Neutrophil (primary cell): ENCODE measurements around the gene TCERG1L.

Source experiments
- H3K27ac ChIP-seq: fragments of 200-600 bp; sonication (generic); 2 replicates; pipeline ENCODE4 v1.5.1; 2016; ENCODE audit warnings: mild to moderate bottlenecking, moderate library complexity
- H3K27me3 ChIP-seq: fragments of 200-600 bp; sonication (generic); 2 replicates; pipeline ENCODE4 v1.6.0; 2016; ENCODE audit warnings: mild to moderate bottlenecking
- H3K36me3 ChIP-seq: fragments of 200-600 bp; sonication (generic); 2 replicates; pipeline ENCODE4 v1.5.1; 2017
- H3K4me1 ChIP-seq, 2 experiments: fragments of 200-600 bp in 1 of 2; sonication (generic) in 1 of 2; 1 replicate in 1 of 2; 2 replicates in 1 of 2; pipeline versions ENCODE4 v1.5.1 to v1.6.1; 2013 to 2016; ENCODE audit warnings: low read depth in 1 of 2, low read length in 1 of 2, mild to moderate bottlenecking in 1 of 2, moderate library complexity in 1 of 2; ENCODE audit not compliant: control insufficient read depth in 1 of 2, insufficient read depth in 1 of 2
- H3K4me3 ChIP-seq, 2 experiments: fragments of 200-600 bp in 1 of 2; sonication (generic) in 1 of 2; 1 replicate in 1 of 2; 2 replicates in 1 of 2; pipeline ENCODE4 v1.5.1; 2013 to 2016; ENCODE audit warnings: low read depth in 1 of 2, low read length in 1 of 2, mild to moderate bottlenecking in 1 of 2, moderate library complexity in 1 of 2
- H3K9me3 ChIP-seq: fragments of 200-600 bp; sonication (generic); 2 replicates; pipeline ENCODE4 v1.5.1; 2016
- TF ChIP-seq, protein P1 (sequence below): fragments of 200-600 bp; sonication (generic); IDR thresholded peaks from 2 replicates; pipeline ENCODE4 v1.5.1; 2016; ENCODE audit warnings: antibody characterized with exemption

The TCERG1L gene

DNA sequence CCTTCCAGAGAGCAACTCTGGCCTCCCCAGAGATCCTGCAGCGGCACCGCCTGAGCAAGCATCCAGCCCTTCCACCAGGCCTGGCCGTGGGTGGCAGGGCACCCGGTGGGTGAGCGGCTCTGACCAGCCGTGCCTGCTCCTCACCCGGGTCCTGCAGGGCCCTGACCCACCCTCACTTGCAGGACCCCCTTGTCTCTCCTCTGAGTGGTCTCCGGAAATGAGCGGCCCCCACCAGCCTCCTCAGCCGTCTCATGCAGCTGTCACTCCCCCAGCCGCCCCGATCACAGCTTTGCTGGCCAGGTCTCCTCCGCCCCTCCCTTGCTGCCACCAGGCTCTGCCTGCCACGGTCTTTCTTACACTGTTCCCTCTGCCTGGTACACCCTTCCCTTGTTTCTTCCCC is 218.2 kb downstream of the TCERG1L start:
- no peaks in the 10 kb centered on the region for H3K27me3 ChIP-seq
- H3K4me3 ChIP-seq: no peak overlapping the region
- no peak overlapping the region for H3K27ac ChIP-seq
- H3K9me3 ChIP-seq: no peaks in the 10 kb centered on the region
- TF ChIP-seq, protein P1, sequence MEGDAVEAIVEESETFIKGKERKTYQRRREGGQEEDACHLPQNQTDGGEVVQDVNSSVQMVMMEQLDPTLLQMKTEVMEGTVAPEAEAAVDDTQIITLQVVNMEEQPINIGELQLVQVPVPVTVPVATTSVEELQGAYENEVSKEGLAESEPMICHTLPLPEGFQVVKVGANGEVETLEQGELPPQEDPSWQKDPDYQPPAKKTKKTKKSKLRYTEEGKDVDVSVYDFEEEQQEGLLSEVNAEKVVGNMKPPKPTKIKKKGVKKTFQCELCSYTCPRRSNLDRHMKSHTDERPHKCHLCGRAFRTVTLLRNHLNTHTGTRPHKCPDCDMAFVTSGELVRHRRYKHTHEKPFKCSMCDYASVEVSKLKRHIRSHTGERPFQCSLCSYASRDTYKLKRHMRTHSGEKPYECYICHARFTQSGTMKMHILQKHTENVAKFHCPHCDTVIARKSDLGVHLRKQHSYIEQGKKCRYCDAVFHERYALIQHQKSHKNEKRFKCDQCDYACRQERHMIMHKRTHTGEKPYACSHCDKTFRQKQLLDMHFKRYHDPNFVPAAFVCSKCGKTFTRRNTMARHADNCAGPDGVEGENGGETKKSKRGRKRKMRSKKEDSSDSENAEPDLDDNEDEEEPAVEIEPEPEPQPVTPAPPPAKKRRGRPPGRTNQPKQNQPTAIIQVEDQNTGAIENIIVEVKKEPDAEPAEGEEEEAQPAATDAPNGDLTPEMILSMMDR: no peak
- H3K4me1 ChIP-seq: no peaks in the 10 kb centered on the region
- no peaks in the 10 kb centered on the region for H3K36me3 ChIP-seq

DNA sequence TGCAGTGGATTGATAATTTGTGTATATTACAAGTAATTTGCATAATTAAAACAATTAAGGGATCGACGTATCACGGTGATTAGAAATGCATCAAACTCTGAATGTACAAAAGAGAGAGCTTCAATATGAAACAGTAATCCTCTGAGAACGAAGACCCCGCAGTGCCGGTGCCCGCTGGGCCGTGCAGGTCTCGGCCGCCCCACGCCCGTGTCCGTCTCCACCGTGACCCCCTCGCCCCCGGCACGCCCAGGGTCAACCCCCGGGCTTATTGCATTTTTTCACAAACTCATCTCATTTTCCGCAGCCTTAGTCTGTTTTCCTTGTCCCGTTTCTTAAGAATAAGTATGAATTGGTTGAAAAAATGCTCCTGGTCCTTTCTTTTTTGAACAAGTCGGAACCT is 218.6 kb downstream of the TCERG1L start:
- TF ChIP-seq, protein P1: no peak
- Histone ChIP-seq H3K9me3 (no peaks in the 10 kb centered on the region), H3K4me3 (no peak overlapping the region), H3K27me3 (no peaks in the 10 kb centered on the region), H3K36me3 (no peaks in the 10 kb centered on the region), H3K4me1 (no peaks in the 10 kb centered on the region), H3K27ac (no peak overlapping the region)

DNA sequence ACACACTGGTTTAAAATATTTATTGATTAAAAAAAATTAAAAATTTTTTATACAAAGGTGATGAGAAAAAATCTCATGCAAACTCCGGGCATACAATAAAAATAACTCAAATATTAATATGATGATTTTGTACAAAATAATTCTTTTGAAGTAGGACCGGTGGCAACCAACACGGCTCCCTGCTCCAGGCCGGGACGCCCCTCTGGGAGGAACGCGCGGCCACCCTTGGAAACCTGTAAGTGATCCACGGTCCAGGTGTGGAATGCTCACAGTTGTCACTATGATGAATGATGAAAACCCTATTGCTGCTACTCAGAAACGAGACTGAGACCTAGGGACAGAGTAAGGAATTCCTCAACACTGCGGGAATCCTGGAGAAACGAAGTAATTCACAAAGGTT is 219.1 kb downstream of the TCERG1L start:
- Histone ChIP-seq H3K4me1 (no peaks in the 10 kb centered on the region), H3K36me3 (no peaks in the 10 kb centered on the region), H3K27ac (no peak overlapping the region), H3K4me3 (no peak overlapping the region), H3K27me3 (no peaks in the 10 kb centered on the region), H3K9me3 (no peaks in the 10 kb centered on the region)
- TF ChIP-seq, protein P1: no peak

DNA sequence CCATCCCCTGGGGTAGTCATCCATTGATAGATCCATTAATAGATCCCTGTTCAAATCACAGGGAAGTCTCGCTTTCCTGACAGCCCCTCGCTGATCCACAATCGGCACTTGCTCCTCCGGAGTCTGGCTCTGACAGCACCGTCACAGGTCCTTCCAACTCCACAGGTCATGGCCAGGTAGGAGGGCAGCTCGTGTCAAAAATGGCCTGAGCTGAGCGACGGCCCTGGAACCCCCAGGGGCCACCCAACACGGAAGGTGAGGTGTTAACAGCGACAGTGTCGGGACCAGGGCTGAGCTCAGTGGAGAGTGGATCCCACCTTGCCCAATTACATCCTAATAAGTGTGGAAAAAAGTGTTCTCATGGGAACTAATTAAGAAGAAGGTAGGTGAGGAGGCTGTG is 219.8 kb downstream of the TCERG1L start:
- Histone ChIP-seq H3K27ac (no peak overlapping the region), H3K4me1 (no peaks in the 10 kb centered on the region), H3K9me3 (no peaks in the 10 kb centered on the region), H3K36me3 (no peaks in the 10 kb centered on the region), H3K27me3 (no peaks in the 10 kb centered on the region), H3K4me3 (no peak overlapping the region)
- TF ChIP-seq, protein P1: no peak

DNA sequence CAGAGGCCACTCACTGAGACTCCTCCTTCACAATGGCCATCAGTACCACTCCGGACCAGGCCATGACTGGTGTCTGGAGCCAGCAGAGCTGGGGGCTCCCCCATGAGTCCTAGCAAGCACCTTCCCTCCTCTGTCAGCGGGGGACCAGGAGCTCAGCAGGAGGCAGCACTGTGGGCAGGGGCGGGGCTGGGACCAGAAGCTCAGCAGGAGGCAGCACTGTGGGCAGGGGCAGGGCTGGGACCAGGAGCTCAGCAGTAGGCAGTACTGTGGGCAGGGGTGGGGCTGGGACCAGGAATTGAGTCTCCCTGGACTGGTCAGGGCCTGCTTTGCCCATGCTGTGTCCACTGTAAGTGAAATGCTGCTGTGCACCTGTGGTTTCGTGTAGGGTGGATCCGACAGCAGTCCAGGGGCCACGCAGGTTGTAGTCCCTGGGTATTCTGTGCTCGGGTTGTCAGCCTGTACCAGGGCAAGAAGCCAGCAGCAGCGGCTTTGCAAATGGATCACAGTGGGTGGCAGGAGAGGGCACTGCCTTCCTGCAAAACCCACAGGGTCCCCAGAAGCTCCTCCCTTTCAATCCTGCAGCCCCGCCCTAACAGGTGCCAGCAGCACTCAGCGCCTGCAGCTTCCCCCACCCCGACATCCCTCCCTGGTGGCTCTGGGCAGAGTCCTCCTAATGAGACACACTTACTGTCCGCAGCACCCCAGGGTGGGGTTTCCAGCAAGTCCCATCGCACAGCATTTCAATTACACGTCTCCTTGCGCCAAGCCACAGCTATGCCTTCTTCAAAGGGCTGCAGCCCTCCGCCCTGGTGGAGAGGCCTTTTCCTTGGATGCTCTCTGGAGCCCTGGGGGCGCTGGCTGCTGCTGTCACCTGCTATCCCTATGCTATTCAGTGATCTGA is 220.5 kb downstream of the TCERG1L start:
- Histone ChIP-seq H3K36me3 (no peaks in the 10 kb centered on the region), H3K27ac (no peak overlapping the region), H3K9me3 (no peaks in the 10 kb centered on the region), H3K4me3 (no peak overlapping the region), H3K4me1 (no peaks in the 10 kb centered on the region), H3K27me3 (no peaks in the 10 kb centered on the region)
- TF ChIP-seq, protein P1: no peak
